ENCODE results near the gene PARP3.
A peak's percentile ranks its signal among the peaks of the same experiment; 100 is the strongest.

Gene PARP3

GRCh38 chr3:51968883-51969678 lies 26.9 kb downstream of the PARP3 start:
- Histone ChIP-seq H3K4me3 (no peak overlapping the region), H3K9me3 (no peaks in the 10 kb centered on the region), H3K36me3 (no peaks in the 10 kb centered on the region), H3K4me1 (peaks cover 0 to 47% (median 34%) of the 10 kb centered on the region in 4 donors), H3K27me3 (no peaks in the 10 kb centered on the region), H3K27ac (peak overlapping the region in 1 of 2 donors; percentile 97)
- intact Hi-C loops (cut with DNase I; ENCODE audit: low total_unique reads): no loop called here
- TF ChIP-seq CTCF (IDR thresholded peaks at IDR 0.05): no peak
- no peak for DNase-seq

- intact Hi-C loops (cut with DNase I; ENCODE audit: low total_unique reads): loop anchor here (10.0 kb wide), 1 partner anchor 1625 kb away; the partner anchor contains the start of genes RASSF1 and ZMYND10
- Histone ChIP-seq H3K4me1 (peaks cover 0 to 47% (median 39%) of the 10 kb centered on the region in 4 donors), H3K36me3 (no peaks in the 10 kb centered on the region), H3K27me3 (no peaks in the 10 kb centered on the region), H3K4me3 (no peak overlapping the region), H3K27ac (no peak overlapping the region), H3K9me3 (no peaks in the 10 kb centered on the region)
- DNase-seq: no peak
- no peak for TF ChIP-seq CTCF (IDR thresholded peaks at IDR 0.05)
Observed at GRCh38 chr3:51969841-51970240, 27.7 kb downstream of the PARP3 start.

- no peak for TF ChIP-seq CTCF (IDR thresholded peaks at IDR 0.05)
- H3K27ac ChIP-seq: no peak overlapping the region
- intact Hi-C loops (cut with DNase I; ENCODE audit: low total_unique reads): loop anchor here (10.0 kb wide), 1 partner anchor 1626 kb away; the partner anchor contains the start of genes RASSF1 and ZMYND10
Observed at GRCh38 chr3:51970606-51971300, 28.6 kb downstream of the PARP3 start.

GRCh38 chr3:51971350-51971749 lies 29.2 kb downstream of the PARP3 start:
- intact Hi-C loops (cut with DNase I; ENCODE audit: low total_unique reads): loop anchor here (10.0 kb wide), 1 partner anchor 1627 kb away; the partner anchor contains the start of genes RASSF1 and ZMYND10
- TF ChIP-seq CTCF (IDR thresholded peaks at IDR 0.05): no peak
- H3K27me3 ChIP-seq: no peaks in the 10 kb centered on the region
- DNase-seq: no peak
- H3K36me3 ChIP-seq: no peaks in the 10 kb centered on the region
- no peak overlapping the region for H3K4me3 ChIP-seq
- H3K9me3 ChIP-seq: no peaks in the 10 kb centered on the region
- H3K27ac ChIP-seq: no peak overlapping the region
- H3K4me1 ChIP-seq: peaks cover 0 to 46% (median 36%) of the 10 kb centered on the region in 4 donors

More at GRCh38 chr3:51970606-51971300, 28.6 kb downstream of the PARP3 start:
- no peaks in the 10 kb centered on the region for H3K9me3 ChIP-seq
- H3K27me3 ChIP-seq: no peaks in the 10 kb centered on the region
- no peak for DNase-seq
- no peaks in the 10 kb centered on the region for H3K36me3 ChIP-seq
- H3K4me3 ChIP-seq: no peak overlapping the region
- peaks cover 0 to 46% (median 38%) of the 10 kb centered on the region in 4 donors for H3K4me1 ChIP-seq

- Histone ChIP-seq H3K27me3 (no peaks in the 10 kb centered on the region), H3K27ac (peak overlapping the region; percentile 95 to 97), H3K36me3 (no peaks in the 10 kb centered on the region), H3K4me1 (peaks cover 0 to 39% (median 22%) of the 10 kb centered on the region in 4 donors), H3K4me3 (peak overlapping the region; percentile 70 to 84), H3K9me3 (no peaks in the 10 kb centered on the region)
- intact Hi-C loops (cut with DNase I; ENCODE audit: low total_unique reads): loop anchor here (10.0 kb wide), 1 partner anchor 1630 kb away; the partner anchor contains the start of genes RASSF1 and ZMYND10
- DNase-seq: peak in 1 of 2 donors; percentile 39
- peak in 1 of 2 experiments; percentile 3 for TF ChIP-seq CTCF (IDR thresholded peaks at IDR 0.05)
Observed at GRCh38 chr3:51974277-51974962, 32.3 kb downstream of the PARP3 start.
